Measurements from ENCODE around the gene TARDBP. TPM values are rescaled to one million over a fixed set of nuclear protein-coding genes. Genes with fewer than 3 reads are reported as not detected.

Gene TARDBP
- total RNA-seq (100 to 1,000 TPM; 121 to 135 TPM), total RNA-seq (103 to 108 reads per million in 2 donors)

- peak within 1 kb of the TSS; percentile 91 for H3K4me3 Mint-ChIP-seq
- peaks cover 21% of the 10 kb centered on the region for H3K4me1 Mint-ChIP-seq
- ATAC-seq: peak; percentile 89
- H3K27me3 Mint-ChIP-seq: no peaks in the 10 kb centered on the region
- no peaks in the 10 kb centered on the region for H3K36me3 Mint-ChIP-seq (ENCODE audit: low read depth)
- no peaks in the 10 kb centered on the region for H3K9me3 ChIP-seq (ENCODE audit: control insufficient read depth, low read length, poor library complexity, severe bottlenecking)
- H3K27ac Mint-ChIP-seq: peak within 1 kb of the TSS; percentile 94
- peak; percentile 81 to 84 (median 84) for DNase-seq
These were observed at the start of gene TARDBP for GRCh38 chr1:11012260-11013159. Gene TARDBP, plus strand, starts transcription at chr1:11012654. Its CDS starts 1,074 bp downstream, at chr1:11013728.

GRCh38 chr1:10965546-10966226, 46.8 kb upstream of the TARDBP start:
- no peaks in the 10 kb centered on the region for H3K9me3 ChIP-seq (ENCODE audit: control insufficient read depth, low read length, poor library complexity, severe bottlenecking)
- Mint-ChIP-seq H3K27ac (no peak overlapping the region), H3K36me3 (ENCODE audit: low read depth) (peaks cover 2% of the 10 kb centered on the region), H3K27me3 (peaks cover 46% of the 10 kb centered on the region), H3K4me1 (peaks cover 6% of the 10 kb centered on the region), H3K4me3 (no peak overlapping the region)
- ATAC-seq: peak; percentile 42
- no peak for DNase-seq

GRCh38 chr1:10967090-10967489, 45.4 kb upstream of the TARDBP start:
- Mint-ChIP-seq H3K4me3 (no peak overlapping the region), H3K36me3 (ENCODE audit: low read depth) (peaks cover 2% of the 10 kb centered on the region), H3K27ac (no peak overlapping the region), H3K4me1 (peaks cover 6% of the 10 kb centered on the region), H3K27me3 (peaks cover 41% of the 10 kb centered on the region)
- ATAC-seq (no peak), DNase-seq (no peak)
- H3K9me3 ChIP-seq (ENCODE audit: control insufficient read depth, low read length, poor library complexity, severe bottlenecking): no peaks in the 10 kb centered on the region

- Mint-ChIP-seq H3K4me1 (peaks cover 6% of the 10 kb centered on the region), H3K36me3 (ENCODE audit: low read depth) (peaks cover 2% of the 10 kb centered on the region), H3K27me3 (peaks cover 38% of the 10 kb centered on the region), H3K4me3 (no peak overlapping the region), H3K27ac (no peak overlapping the region)
- no peaks in the 10 kb centered on the region for H3K9me3 ChIP-seq (ENCODE audit: control insufficient read depth, low read length, poor library complexity, severe bottlenecking)
- no peak for ATAC-seq
- DNase-seq: no peak
These were observed 44.0 kb upstream of the TARDBP start for GRCh38 chr1:10968411-10968826.

- peaks cover 2% of the 10 kb centered on the region for H3K36me3 Mint-ChIP-seq (ENCODE audit: low read depth)
- no peak overlapping the region for H3K27ac Mint-ChIP-seq
- no peaks in the 10 kb centered on the region for H3K9me3 ChIP-seq (ENCODE audit: control insufficient read depth, low read length, poor library complexity, severe bottlenecking)
- ATAC-seq: no peak
- H3K4me1 Mint-ChIP-seq: peaks cover 6% of the 10 kb centered on the region
- DNase-seq: no peak
- H3K4me3 Mint-ChIP-seq: no peak overlapping the region
- peaks cover 30% of the 10 kb centered on the region for H3K27me3 Mint-ChIP-seq
These were observed 43.0 kb upstream of the TARDBP start for GRCh38 chr1:10969267-10969970.

GRCh38 chr1:10969971-10970332, 42.5 kb upstream of the TARDBP start:
- Mint-ChIP-seq H3K27ac (no peak overlapping the region), H3K36me3 (ENCODE audit: low read depth) (peaks cover 2% of the 10 kb centered on the region), H3K4me1 (peaks cover 5% of the 10 kb centered on the region), H3K4me3 (no peak overlapping the region), H3K27me3 (peaks cover 26% of the 10 kb centered on the region)
- DNase-seq (no peak), ATAC-seq (no peak)
- H3K9me3 ChIP-seq (ENCODE audit: control insufficient read depth, low read length, poor library complexity, severe bottlenecking): no peaks in the 10 kb centered on the region

GRCh38 chr1:10973552-10973951, 38.9 kb upstream of the TARDBP start:
- Mint-ChIP-seq H3K27ac (no peak overlapping the region), H3K4me3 (no peak overlapping the region), H3K36me3 (ENCODE audit: low read depth) (no peaks in the 10 kb centered on the region), H3K4me1 (peaks cover under 1% of the 10 kb centered on the region), H3K27me3 (peaks cover 20% of the 10 kb centered on the region)
- ATAC-seq: no peak
- H3K9me3 ChIP-seq (ENCODE audit: control insufficient read depth, low read length, poor library complexity, severe bottlenecking): no peaks in the 10 kb centered on the region
- DNase-seq: no peak

GRCh38 chr1:10973956-10974881, 38.2 kb upstream of the TARDBP start:
- Mint-ChIP-seq H3K27me3 (peaks cover 26% of the 10 kb centered on the region), H3K4me1 (peaks cover 2% of the 10 kb centered on the region), H3K4me3 (no peak overlapping the region), H3K27ac (no peak overlapping the region), H3K36me3 (ENCODE audit: low read depth) (no peaks in the 10 kb centered on the region)
- ATAC-seq (no peak), DNase-seq (no peak)
- no peaks in the 10 kb centered on the region for H3K9me3 ChIP-seq (ENCODE audit: control insufficient read depth, low read length, poor library complexity, severe bottlenecking)

- ATAC-seq (no peak), DNase-seq (no peak)
- Mint-ChIP-seq H3K4me3 (no peak overlapping the region), H3K4me1 (peaks cover 2% of the 10 kb centered on the region), H3K36me3 (ENCODE audit: low read depth) (no peaks in the 10 kb centered on the region), H3K27me3 (peaks cover 30% of the 10 kb centered on the region), H3K27ac (no peak overlapping the region)
- H3K9me3 ChIP-seq (ENCODE audit: control insufficient read depth, low read length, poor library complexity, severe bottlenecking): no peaks in the 10 kb centered on the region
These were observed 36.7 kb upstream of the TARDBP start for GRCh38 chr1:10975567-10976326.

- H3K36me3 Mint-ChIP-seq (ENCODE audit: low read depth): peaks cover 4% of the 10 kb centered on the region
- no peak overlapping the region for H3K4me3 Mint-ChIP-seq
- ATAC-seq (no peak), DNase-seq (no peak)
- H3K27me3 Mint-ChIP-seq: peaks cover 39% of the 10 kb centered on the region
- H3K4me1 Mint-ChIP-seq: peaks cover 2% of the 10 kb centered on the region
- H3K9me3 ChIP-seq (ENCODE audit: control insufficient read depth, low read length, poor library complexity, severe bottlenecking): no peaks in the 10 kb centered on the region
- no peak overlapping the region for H3K27ac Mint-ChIP-seq
These were observed 33.7 kb upstream of the TARDBP start for GRCh38 chr1:10978719-10979118.

- H3K36me3 Mint-ChIP-seq (ENCODE audit: low read depth): peaks cover 4% of the 10 kb centered on the region
- DNase-seq: no peak
- H3K4me3 Mint-ChIP-seq: no peak overlapping the region
- H3K27ac Mint-ChIP-seq: no peak overlapping the region
- no peaks in the 10 kb centered on the region for H3K9me3 ChIP-seq (ENCODE audit: control insufficient read depth, low read length, poor library complexity, severe bottlenecking)
- H3K4me1 Mint-ChIP-seq: peaks cover 2% of the 10 kb centered on the region
- peaks cover 39% of the 10 kb centered on the region for H3K27me3 Mint-ChIP-seq
- ATAC-seq: no peak
These were observed 33.0 kb upstream of the TARDBP start for GRCh38 chr1:10979483-10979920.

- Mint-ChIP-seq H3K36me3 (ENCODE audit: low read depth) (peaks cover 4% of the 10 kb centered on the region), H3K27me3 (peaks cover 39% of the 10 kb centered on the region), H3K27ac (no peak overlapping the region), H3K4me1 (peaks cover 2% of the 10 kb centered on the region), H3K4me3 (no peak overlapping the region)
- ATAC-seq (no peak), DNase-seq (no peak)
- no peaks in the 10 kb centered on the region for H3K9me3 ChIP-seq (ENCODE audit: control insufficient read depth, low read length, poor library complexity, severe bottlenecking)
These were observed 32.3 kb upstream of the TARDBP start for GRCh38 chr1:10980094-10980577.
